Endothelial cell of umbilical vein (primary cell): ENCODE data around the gene ZBED5. TPM values are rescaled to one million over a fixed set of nuclear protein-coding genes. Genes with fewer than 3 reads are reported as not detected.

ENCODE experiments used
- BruUV-seq: library from RNA; stranded (reverse); fragments of 400-500 nt; replicated peaks from 2 replicates; lab custom pipeline; 2021; lab: Mats Ljungman, UMichigan
- CTCF ChIA-PET: fragments of 300-600, 350-600 bp; sonication (Branson Sonifier 250); formaldehyde crosslinking; loops from one replicate; lab custom pipeline; 2021; ENCODE audit warnings: antibody characterized with exemption, inconsistent platforms; lab: Charles Lee
- POLR2A ChIA-PET: fragments of 300-600, 350-600 bp; sonication (Branson Sonifier 250); formaldehyde crosslinking; loops from one replicate; lab custom pipeline; 2021; ENCODE audit warnings: antibody characterized with exemption, inconsistent platforms; lab: Charles Lee
- DNase-seq: peaks from one replicate; pipeline ENCODE4 v3.0.0-alpha.2; 2011; ENCODE audit warnings: low read depth, low spot score
- FAIRE-seq: peaks from 2 replicates; lab custom pipeline; 2011; peaks lifted over from hg19 to GRCh38; lab: Jason Lieb, UNC
- H2AFZ ChIP-seq: 2 replicates; pipeline ENCODE4 v1.6.0; 2012; ENCODE audit warnings: low read depth, low read length, control low read depth, inconsistent platforms
- H3K27ac ChIP-seq: 2 replicates; pipeline ENCODE4 v1.5.1; 2011; ENCODE audit warnings: low read depth, mild to moderate bottlenecking, control low read depth, low read length, moderate library complexity; ENCODE audit not compliant: insufficient read depth
- H3K27me3 ChIP-seq, 2 experiments: 2 replicates each; pipeline versions ENCODE4 v1.6.0 to v1.6.1; 2011; ENCODE audit warnings: low read length in 2 of 2, mixed read lengths in 1 of 2; ENCODE audit not compliant: control insufficient read depth in 2 of 2, insufficient read depth in 2 of 2
- H3K36me3 ChIP-seq, 2 experiments: 2 replicates in 1 of 2; 3 replicates in 1 of 2; pipeline ENCODE4 v1.5.1; 2011; ENCODE audit warnings: low read length in 2 of 2, mild to moderate bottlenecking in 1 of 2, moderate library complexity in 1 of 2; ENCODE audit not compliant: control insufficient read depth in 2 of 2, insufficient read depth in 2 of 2; ENCODE audit errors: extremely low read depth in 1 of 2
- H3K4me1 ChIP-seq: 3 replicates; pipeline ENCODE4 v1.5.1; 2011; ENCODE audit warnings: mild to moderate bottlenecking, low read length; ENCODE audit not compliant: control insufficient read depth, insufficient read depth; ENCODE audit errors: extremely low read depth
- H3K4me2 ChIP-seq: 2 replicates; pipeline ENCODE4 v1.6.1; 2011; ENCODE audit warnings: low read length, control low read depth, mixed read lengths; ENCODE audit not compliant: insufficient read depth
- H3K4me3 ChIP-seq, 3 experiments: fragments of 200-600 bp in 1 of 3; sonication (generic), shearing (Covaris generic) in 1 of 3; replicated peaks in 1 of 3; 2 replicates each; pipeline ENCODE4 v1.5.1; 2011 to 2016; ENCODE audit warnings: control low read depth in 3 of 3, low read length in 3 of 3, mild to moderate bottlenecking in 2 of 3, inconsistent platforms in 1 of 3, low read depth in 1 of 3, moderate library complexity in 1 of 3; ENCODE audit not compliant: insufficient read depth in 1 of 3
- H3K79me2 ChIP-seq: 2 replicates; pipeline ENCODE4 v1.6.0; 2012; ENCODE audit warnings: low read length, inconsistent platforms; ENCODE audit not compliant: control insufficient read depth, insufficient read depth
- H3K9ac ChIP-seq: replicated peaks from 2 replicates; pipeline ENCODE3; 2011; ENCODE audit warnings: low read length, control low read depth; ENCODE audit not compliant: insufficient read depth; ENCODE audit errors: extremely low read depth
- H3K9me1 ChIP-seq: replicated peaks from 3 replicates; pipeline ENCODE4 v1.6.0; 2011; ENCODE audit warnings: mild to moderate bottlenecking, low read length; ENCODE audit not compliant: control insufficient read depth, insufficient read depth; ENCODE audit errors: extremely low read depth
- H3K9me3 ChIP-seq: replicated peaks from 2 replicates; pipeline ENCODE4 v1.5.1; 2012; ENCODE audit warnings: low read length, inconsistent platforms; ENCODE audit not compliant: control insufficient read depth, insufficient read depth
- H4K20me1 ChIP-seq: replicated peaks from 2 replicates; pipeline ENCODE3; 2011; ENCODE audit warnings: mild to moderate bottlenecking, low read length; ENCODE audit not compliant: control insufficient read depth, insufficient read depth; ENCODE audit errors: extremely low read depth
- EZH2 ChIP-seq: IDR thresholded peaks from 2 replicates; pipeline ENCODE4 v1.6.1; 2012; ENCODE audit warnings: borderline replicate concordance, low read depth, mild to moderate bottlenecking, moderate library complexity, low read length, inconsistent platforms; ENCODE audit not compliant: severe bottlenecking
- FOS ChIP-seq: IDR thresholded peaks from 2 replicates; pipeline ENCODE4 v1.6.1; 2011; ENCODE audit warnings: mild to moderate bottlenecking, low read length, moderate library complexity, borderline replicate concordance; ENCODE audit not compliant: insufficient read depth
- GATA2 ChIP-seq: IDR thresholded peaks from 2 replicates; pipeline ENCODE4 v1.7.0; 2011; ENCODE audit warnings: low read depth, mild to moderate bottlenecking, moderate library complexity, mixed read lengths, low read length; ENCODE audit not compliant: insufficient read length, insufficient read depth
- JUN ChIP-seq: IDR thresholded peaks from 2 replicates; pipeline ENCODE4 v1.6.1; 2011; ENCODE audit warnings: borderline replicate concordance, low read depth; ENCODE audit not compliant: insufficient read length, insufficient read depth
- MYC ChIP-seq: IDR thresholded peaks from one replicate; pipeline ENCODE4 v1.6.1; 2011; ENCODE audit warnings: mild to moderate bottlenecking, low read depth, low read length
- POLR2A ChIP-seq: IDR thresholded peaks from 2 replicates; pipeline ENCODE4 v1.6.1; 2012; ENCODE audit warnings: low read depth, mild to moderate bottlenecking, control low read depth, low read length
- POLR2AphosphoS5 ChIP-seq: IDR thresholded peaks from 2 replicates; pipeline ENCODE4 v1.6.1; 2012; ENCODE audit warnings: low read depth, mild to moderate bottlenecking, control low read depth, low read length, moderate library complexity; ENCODE audit not compliant: insufficient read depth
- dilution Hi-C: fragments of 300-500 bp; cut with MboI; formaldehyde crosslinking; loops from one replicate; pipeline ENCODE4 v1.15.0; 2019; ENCODE audit warnings: low sequenced_read_pairs; ENCODE audit not compliant: extremely low pct_ligation_motif_present
- intact Hi-C: fragments of 100-400 bp; cut with micrococcal nuclease; formaldehyde crosslinking; loops from one replicate; pipeline ENCODE4 v1.10.0; 2022
- polyA plus RNA-seq, 4 experiments: library from polyadenylated mRNA; depleted of rRNA in 3 of 4; stranded (reverse) in 3 of 4; unstranded in 1 of 4; fragments of >200 nt; gene quantifications; 2 replicates each; pipeline versions ENCODE4 v1.2.1 to v1.2.3, GENCODE V29; 2011 to 2012; ENCODE audit warnings: missing spikeins in 1 of 4
- total RNA-seq: library from RNA; stranded (reverse); gene quantifications from 2 replicates; pipeline ENCODE4 v1.2.3, GENCODE V29; 2021
- TF ChIP-seq, protein P1 (sequence below), 2 donors: IDR thresholded peaks; 1 replicate in 1 of 2; 2 replicates in 1 of 2; pipeline ENCODE4 v1.5.1; 2011; ENCODE audit warnings: low read length in 2 of 2, mild to moderate bottlenecking in 2 of 2, moderate library complexity in 2 of 2, control low read depth in 1 of 2, inconsistent platforms in 1 of 2, low read depth in 1 of 2; ENCODE audit not compliant: insufficient read depth in 1 of 2; ENCODE audit errors: extremely low read depth in 1 of 2
- TF ChIP-seq, protein P2 (sequence below): IDR thresholded peaks from 2 replicates; pipeline ENCODE4 v1.6.1; 2011; ENCODE audit not compliant: insufficient read depth, insufficient read length

Gene ZBED5
- total and polyA plus RNA-seq, 2 donors (not counting 3 experiments of a cell fraction or from before 2014, with no cell fraction given), result 41.2 to 59.4 TPM

DNA sequence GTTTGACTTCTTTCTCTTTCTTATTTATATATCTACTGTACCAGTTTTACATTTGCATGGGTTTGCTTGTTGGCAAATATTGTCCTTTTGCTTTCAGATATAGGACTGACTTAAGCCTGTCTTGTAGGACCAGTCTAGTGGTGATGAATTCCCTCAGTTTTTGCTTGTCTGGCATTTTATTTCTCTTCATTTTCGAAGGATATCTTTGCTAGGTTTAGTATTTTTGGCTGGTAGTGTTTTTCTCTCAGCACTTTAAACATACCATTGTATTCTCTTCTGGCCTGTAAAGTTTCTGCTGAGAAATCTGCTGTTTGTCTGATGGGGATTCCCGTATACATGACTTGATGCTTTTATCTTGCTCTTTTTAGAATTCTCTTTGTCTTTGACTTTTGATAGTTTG is 14.2 kb upstream of the ZBED5 start:
- Histone ChIP-seq H4K20me1 (no peaks in the 10 kb centered on the region), H2AFZ (no peak overlapping the region), H3K27me3 (no peaks in the 10 kb centered on the region), H3K79me2 (no peaks in the 10 kb centered on the region), H3K36me3 (no peaks in the 10 kb centered on the region), H3K9ac (no peak overlapping the region), H3K9me1 (no peaks in the 10 kb centered on the region), H3K4me2 (no peak overlapping the region), H3K4me1 (no peaks in the 10 kb centered on the region), H3K9me3 (no peaks in the 10 kb centered on the region), H3K4me3 (no peak overlapping the region), H3K27ac (no peak overlapping the region)
- no peak for FAIRE-seq
- ChIA-PET POLR2A (no interaction called here), CTCF (no interaction called here)
- intact Hi-C loops, result no loop called here
- no peak for DNase-seq
- dilution Hi-C loops, result no loop called here
- TF ChIP-seq GATA2, result no peak
- TF ChIP-seq EZH2, result no peak
- no peak for TF ChIP-seq JUN
- TF ChIP-seq, protein P1, sequence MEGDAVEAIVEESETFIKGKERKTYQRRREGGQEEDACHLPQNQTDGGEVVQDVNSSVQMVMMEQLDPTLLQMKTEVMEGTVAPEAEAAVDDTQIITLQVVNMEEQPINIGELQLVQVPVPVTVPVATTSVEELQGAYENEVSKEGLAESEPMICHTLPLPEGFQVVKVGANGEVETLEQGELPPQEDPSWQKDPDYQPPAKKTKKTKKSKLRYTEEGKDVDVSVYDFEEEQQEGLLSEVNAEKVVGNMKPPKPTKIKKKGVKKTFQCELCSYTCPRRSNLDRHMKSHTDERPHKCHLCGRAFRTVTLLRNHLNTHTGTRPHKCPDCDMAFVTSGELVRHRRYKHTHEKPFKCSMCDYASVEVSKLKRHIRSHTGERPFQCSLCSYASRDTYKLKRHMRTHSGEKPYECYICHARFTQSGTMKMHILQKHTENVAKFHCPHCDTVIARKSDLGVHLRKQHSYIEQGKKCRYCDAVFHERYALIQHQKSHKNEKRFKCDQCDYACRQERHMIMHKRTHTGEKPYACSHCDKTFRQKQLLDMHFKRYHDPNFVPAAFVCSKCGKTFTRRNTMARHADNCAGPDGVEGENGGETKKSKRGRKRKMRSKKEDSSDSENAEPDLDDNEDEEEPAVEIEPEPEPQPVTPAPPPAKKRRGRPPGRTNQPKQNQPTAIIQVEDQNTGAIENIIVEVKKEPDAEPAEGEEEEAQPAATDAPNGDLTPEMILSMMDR (IDR thresholded peaks at IDR 0.05; ENCODE audit: extremely low read depth in 1 of 2, insufficient read depth in 1 of 2, low read depth in 1 of 2, low read length in 2 of 2), result no peak
- no peak for TF ChIP-seq FOS
- TF ChIP-seq MYC, result no peak
- TF ChIP-seq, protein P2, sequence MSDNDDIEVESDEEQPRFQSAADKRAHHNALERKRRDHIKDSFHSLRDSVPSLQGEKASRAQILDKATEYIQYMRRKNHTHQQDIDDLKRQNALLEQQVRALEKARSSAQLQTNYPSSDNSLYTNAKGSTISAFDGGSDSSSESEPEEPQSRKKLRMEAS, result no peak
- TF ChIP-seq POLR2A, result no peak
- TF ChIP-seq POLR2AphosphoS5, result no peak
- no TSS peak for BruUV-seq
